ENCODE data around the gene NOL6. TPM values are rescaled to one million over a fixed set of nuclear protein-coding genes. Genes with fewer than 3 reads are reported as not detected.

NOL6 gene
- total and polyA plus RNA-seq, 2 of the 8 experiments (the other 6 are each of a cell fraction or from before 2014, with no cell fraction given) = 44.0 to 55.0 TPM

DNA sequence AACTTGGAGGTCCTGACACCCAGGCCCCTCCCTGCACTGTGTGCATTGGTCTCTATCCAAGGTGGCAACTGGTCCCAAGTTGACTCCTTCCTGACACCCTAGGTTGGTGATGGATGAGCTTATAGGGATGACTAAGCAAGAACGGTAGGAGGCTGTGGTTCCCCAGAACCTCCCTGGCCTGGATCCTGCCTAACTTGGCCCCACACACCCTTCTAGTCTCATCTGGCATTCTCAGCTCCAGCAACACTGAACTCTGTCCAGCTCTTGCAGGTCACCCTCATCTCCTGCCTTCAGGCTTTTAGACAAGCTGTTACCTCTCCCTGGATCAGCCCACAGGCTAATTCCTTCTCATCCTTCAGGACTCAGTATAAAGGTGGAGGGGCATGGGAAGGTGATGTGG, 42.8 kb downstream of the NOL6 start (continued):
- TF ChIP-seq HDAC2 (IDR thresholded peaks at IDR 0.05; ENCODE audit: borderline replicate concordance in 1 of 2, low read depth in 2 of 2, low read length in 2 of 2) (no peak), BRCA1 (IDR thresholded peaks at IDR 0.05; ENCODE audit: low read depth, low read length) (no peak), SRF (IDR thresholded peaks at IDR 0.05; ENCODE audit: low read depth, low read length) (no peak), CEBPB (IDR thresholded peaks at IDR 0.05; ENCODE audit: low read depth, low read length) (no peak), POU5F1 (IDR thresholded peaks at IDR 0.05; ENCODE audit: low read depth, low read length) (no peak), BCL11A (IDR thresholded peaks at IDR 0.05; ENCODE audit: low read depth in 2 of 2, low read length in 2 of 2) (no peak), JUN (IDR thresholded peaks at IDR 0.05; ENCODE audit: low read depth, low read length) (no peak)
- TF ChIP-seq, protein P1, sequence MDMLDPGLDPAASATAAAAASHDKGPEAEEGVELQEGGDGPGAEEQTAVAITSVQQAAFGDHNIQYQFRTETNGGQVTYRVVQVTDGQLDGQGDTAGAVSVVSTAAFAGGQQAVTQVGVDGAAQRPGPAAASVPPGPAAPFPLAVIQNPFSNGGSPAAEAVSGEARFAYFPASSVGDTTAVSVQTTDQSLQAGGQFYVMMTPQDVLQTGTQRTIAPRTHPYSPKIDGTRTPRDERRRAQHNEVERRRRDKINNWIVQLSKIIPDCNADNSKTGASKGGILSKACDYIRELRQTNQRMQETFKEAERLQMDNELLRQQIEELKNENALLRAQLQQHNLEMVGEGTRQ (IDR thresholded peaks at IDR 0.05; ENCODE audit: low read length) = no peak
